HG03135 (cell line): ENCODE results near the gene FAM43A.

Source experiments
- ATAC-seq: cut with Tn5 transposase; IDR thresholded peaks from one replicate; pipeline ENCODE4 v1.9.1; 2021; ENCODE audit warnings: mild to moderate bottlenecking, moderate library complexity; ENCODE audit not compliant: unreplicated experiment

The FAM43A gene, protein sequence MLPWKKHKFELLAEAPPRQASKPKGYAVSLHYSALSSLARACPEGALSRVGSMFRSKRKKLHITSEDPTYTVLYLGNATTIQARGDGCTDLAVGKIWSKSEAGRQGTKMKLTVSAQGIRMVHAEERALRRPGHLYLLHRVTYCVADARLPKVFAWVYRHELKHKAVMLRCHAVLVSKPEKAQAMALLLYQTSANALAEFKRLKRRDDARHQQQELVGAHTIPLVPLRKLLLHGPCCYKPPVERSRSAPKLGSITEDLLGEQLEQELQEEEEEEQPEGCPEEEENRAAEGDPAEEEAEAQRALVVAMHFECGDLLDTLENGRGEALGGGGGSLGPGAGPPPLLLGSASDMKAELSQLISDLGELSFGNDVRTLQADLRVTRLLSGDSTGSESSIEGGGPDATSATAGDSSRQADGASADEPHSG

DNA sequence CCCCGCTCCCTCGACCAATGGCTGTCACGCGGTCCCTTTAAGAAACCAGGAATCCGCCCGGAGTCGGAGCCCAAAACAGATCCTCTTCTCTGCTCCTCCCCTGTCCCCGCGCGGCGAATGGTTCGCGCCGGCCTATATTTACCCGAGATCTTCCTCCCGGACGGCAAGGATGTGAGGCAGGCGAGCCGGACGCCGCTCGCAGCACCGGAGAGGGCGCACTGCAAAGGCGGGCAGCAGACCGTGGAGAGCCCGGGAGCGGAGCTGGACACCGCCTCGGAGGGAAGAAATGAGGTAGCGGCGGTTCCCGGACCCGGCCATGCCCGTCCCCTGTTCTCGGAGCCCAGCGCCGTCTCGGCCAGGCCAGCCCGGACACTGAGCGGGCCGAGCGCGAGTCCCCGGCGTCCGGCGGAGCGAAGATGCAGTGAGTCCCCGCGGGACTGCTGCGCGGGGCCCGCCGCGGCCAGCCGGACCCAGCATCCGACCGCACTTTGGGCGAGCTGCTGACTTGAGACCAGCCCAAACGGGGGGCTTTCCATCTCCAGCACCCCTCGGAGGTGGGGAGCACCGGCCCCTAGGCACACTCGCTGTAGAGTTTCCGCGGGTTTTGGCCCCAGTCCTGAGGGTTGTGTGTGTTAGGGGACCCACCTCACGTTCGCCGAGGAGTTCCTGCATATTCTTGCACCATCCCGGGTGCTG lies at the start of gene FAM43A:
TSS of gene FAM43A (plus strand) at position 166 of the 696 bp plus-strand sequence. CDS start 944 bp downstream, outside the sequence.
- ATAC-seq: no peak

DNA sequence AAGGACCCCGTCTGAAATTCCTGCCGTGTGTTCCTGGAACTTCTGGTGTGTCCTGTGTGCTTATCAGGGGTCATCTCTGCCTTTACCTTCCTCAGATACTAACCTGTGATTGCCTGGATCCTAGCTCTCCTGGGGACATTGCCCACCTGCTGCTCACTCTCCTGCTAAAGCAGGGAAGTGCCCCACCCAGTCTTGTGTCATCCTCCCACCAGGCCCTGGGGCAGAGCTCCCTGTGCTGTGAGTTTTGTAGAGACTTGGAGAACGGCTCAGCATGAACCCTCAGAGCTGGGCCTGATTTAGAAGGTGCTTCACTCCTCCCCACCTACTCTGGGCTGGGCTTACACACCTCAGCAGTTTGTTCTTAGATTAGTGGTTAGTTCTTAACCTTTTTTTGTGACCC lies 48.6 kb upstream of the FAM43A start:
- ATAC-seq: no peak

DNA sequence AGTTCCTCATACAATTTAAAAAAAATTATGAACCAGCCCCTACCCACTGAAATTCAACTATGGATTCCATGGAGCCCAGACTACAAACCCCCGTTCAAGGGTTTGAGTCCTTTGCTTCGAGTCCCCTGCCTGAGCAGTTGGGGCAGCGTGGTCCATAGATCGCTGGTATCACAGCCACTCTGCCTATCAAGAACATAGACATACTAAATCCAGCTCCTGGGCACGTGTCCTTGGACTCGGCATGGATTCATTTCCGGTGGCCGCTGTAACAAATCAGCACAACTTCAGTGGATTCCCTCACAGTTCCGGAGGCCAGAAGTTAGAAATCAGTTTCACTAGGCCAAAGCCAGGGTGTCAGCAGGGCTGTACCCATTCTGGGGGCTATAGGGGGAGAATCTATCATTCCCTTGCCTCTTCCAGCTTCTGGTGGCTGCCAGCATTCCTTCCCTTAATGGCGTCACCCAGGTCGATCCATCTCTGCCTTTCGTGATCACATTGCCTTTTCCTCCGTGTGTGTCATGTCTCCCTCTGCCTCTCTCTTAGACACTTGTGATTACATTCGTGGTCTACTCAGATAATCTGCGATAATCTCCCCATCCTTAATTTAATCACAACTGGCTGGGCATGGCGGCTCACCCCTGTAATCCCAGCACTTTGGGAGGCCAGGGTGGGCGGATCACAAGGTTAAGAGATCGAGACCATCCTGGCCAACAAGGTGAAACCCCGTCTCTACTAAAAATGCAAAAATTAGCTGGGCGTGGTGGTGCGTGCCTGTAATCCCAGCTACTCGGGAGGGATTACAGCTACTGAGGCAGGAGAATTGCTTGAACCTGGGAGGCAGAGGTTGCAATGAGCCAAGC lies 47.9 kb upstream of the FAM43A start:
- ATAC-seq: no peak

DNA sequence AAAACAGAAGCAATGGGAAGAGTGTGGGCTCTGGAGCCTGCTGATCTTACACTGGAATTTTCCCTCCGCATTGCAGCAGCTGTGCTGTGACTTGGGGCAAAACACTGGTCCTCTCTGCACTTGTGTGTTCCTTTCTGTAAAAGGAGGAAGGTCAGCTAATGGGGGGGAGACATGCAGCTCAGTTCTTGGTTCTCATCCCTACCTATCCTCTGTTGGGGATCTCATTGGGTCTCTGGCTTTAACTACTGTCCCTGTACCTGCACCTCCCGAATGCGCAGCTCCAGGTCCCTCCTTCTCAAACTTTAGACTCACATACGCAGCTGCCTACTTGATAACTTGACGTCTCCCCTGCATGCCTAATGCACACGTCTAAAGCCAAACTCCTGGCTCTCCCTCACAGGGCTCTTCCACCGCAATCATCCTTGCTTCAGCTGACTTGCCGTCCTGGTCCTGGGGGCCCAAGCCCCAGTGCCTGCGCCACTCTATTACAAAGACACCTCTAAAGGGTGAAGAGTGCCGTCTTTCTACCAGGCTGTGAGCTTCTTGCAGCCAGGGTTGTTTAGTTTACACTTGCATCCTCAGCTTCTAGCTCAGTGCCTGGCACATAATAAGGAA lies 46.6 kb upstream of the FAM43A start:
- no peak for ATAC-seq

DNA sequence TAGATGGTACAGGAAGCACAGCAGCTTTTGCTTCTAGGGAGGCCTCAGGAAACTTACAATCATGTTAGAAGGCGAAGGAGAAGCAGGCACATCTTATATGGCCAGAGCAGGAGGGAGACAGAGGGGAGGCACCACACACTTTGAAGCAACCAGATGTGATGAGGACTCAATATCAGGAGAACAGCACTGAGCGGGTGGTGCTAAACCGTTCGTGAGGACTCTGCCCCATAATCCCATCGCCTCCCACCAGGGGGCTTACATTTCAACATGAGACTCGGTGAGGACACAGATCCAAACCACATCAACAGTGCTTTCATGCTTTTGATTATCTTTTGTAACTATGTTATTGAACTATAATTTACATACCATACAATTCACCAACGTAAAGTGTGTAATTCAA lies 44.9 kb upstream of the FAM43A start:
- no peak for ATAC-seq

DNA sequence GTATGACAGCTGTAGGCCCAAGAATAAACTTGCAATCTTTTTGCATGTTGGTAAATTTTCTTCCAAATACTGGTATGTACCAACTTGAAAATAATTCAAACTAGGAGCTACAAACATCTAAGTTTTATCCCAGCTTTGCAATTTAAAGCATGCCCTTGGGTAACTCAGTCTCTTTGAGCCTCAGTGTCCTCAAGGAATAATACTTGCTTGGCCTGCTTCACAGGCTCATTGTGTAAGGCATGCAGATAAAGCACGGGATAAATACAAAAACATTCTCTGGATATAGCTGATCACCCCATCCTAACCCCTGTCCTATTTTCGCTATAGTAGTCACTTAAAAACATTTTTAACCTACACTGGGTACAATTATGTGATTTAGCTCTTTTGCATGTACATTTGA lies 42.9 kb upstream of the FAM43A start:
- ATAC-seq: no peak

DNA sequence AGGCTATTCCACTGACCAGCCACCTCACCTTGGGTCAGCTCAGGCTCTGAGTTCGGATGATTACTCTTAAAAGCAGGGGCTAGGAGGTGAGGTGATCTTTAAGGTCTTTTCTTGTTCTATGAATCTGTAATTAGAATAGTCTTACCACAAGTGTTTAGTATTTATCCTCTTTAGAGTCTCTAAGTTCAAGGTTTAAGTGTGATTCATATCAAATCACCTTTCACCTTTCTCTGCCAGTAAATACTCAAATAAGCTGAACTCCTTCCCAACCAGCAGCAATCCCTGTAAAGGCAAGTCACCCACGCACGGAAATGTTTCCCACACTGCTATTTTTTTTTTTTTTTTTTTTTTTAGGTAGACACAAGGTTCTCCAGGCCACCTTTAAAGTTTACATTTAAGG lies 37.9 kb upstream of the FAM43A start:
- no peak for ATAC-seq

DNA sequence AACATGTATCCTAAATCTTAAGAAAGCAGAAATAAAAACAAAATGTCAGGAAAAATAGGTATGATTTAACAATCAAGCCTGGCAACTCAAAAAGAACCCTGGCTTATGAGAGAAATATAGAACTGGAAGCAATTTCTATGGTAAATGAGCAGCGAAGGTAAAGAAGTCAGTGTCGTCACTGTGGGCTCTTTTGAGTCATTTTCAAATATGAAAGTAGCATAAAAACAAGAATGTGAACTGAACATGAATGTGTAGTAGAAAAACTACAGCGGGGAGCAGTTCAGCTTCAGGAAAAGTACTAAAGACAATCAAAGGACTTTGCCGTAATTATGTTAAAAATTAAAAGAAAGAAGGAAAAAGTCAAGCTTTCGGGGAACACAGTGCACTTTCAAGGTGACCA lies 31.2 kb upstream of the FAM43A start:
- peak; percentile 79 for ATAC-seq

DNA sequence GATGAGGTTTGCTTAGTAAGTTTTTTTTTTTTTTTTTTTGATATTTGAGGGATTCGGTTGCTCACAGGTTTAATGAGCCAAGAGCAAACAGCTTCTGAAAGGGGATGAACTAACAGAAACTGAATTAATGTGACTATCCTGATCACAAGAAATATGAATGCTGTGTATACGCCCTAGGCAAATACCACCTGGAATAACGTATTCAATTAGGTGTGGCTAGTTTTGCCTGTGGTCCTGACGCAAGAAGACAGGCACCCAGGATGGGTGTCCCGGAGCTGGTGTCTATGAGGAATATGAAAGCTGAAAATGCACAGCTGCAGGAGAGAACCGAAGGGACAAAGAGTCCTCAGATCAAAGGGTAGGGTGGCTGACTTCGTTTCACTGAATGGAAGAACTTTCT lies 28.2 kb upstream of the FAM43A start:
- no peak for ATAC-seq

DNA sequence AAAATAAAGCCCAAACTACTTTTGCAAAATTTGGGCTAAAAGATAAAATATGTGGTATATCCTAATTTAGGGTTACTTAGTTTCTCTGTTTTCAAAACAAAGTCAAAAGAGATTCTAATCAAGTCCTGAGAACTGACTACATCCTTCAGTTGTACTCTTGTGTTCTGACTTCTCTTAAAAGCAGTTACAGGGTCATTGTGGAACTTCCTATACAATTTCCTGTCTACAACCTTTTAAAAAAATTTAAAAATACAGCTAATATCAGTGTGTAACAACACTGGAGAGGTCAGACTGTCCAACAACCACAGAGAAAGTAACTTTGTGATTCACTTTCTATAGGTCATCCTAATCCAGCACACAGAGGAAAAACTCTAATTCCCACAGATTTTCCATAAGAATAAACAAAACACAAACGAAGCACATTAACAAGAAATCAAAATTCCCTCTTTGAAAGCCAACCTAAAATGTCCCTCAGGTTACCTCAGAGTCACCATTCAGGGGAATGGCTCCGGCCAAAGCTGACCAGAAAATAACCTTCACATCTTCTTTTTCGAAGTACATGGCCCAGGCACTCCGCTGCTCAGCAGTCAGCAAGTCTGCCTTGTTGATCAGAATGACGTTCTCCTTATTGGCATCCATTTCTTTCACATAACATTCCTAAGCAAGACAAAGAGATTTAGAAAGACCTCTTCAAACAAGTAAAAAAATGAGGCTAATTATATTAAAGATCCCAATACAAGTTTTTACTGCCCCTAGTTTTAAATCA lies 27.0 kb upstream of the FAM43A start:
- no peak for ATAC-seq

DNA sequence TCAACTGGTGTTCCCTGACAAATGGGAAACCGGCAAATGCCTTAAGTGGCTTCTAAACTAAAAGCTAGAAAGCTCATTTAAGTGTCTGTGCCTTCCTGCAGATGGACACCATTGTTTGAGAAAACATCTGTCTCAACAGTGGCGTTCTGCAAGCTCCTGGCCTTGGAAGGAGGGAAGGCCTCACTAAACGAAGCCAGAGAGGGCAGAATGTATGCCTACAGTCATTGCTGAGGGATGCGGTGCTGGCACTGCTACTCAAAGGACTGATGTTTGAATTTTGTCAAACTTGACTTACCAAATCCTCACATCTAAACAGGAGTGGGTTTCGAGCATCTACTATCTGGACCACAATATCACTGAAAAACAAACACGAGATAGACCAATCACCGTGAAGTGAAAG lies 25.9 kb upstream of the FAM43A start:
- ATAC-seq: no peak

DNA sequence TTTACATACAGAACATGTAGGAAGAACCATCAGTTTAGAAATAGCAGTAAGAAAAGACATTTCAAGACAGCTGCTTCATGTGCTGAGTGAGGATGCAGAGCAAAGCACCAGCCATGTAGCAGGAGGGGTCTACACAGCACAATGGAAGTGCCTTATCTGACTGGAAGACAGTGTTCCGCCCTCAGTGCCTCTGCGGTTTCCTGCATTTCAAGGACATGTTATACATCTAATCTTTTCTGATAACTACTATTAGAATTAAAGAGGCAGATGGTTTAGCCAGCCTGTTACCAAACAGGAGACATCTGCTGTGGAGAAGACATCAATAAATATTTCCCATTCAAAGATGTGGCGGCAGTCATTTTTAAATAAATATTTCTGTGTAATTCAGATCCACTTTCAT lies 24.3 kb upstream of the FAM43A start:
- ATAC-seq: no peak

DNA sequence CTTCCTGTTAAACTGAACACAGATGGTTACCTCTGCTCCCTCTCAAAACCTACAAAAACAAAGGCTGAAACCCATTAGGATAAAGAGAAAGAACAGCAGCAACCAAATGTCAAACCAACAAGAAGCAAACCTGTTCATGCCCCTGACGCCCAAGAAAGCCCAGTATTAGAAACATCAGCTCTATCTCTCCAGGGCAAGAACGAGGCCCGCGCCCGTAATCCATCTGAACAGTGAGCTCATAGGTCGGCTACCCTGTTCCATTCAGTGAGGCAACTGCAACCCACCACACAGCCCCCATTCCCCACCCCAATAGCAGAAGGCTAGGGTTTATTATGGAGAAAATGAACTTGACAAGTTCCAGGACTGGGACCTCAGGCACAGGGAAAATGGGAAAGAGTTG lies 23.7 kb upstream of the FAM43A start:
- no peak for ATAC-seq

DNA sequence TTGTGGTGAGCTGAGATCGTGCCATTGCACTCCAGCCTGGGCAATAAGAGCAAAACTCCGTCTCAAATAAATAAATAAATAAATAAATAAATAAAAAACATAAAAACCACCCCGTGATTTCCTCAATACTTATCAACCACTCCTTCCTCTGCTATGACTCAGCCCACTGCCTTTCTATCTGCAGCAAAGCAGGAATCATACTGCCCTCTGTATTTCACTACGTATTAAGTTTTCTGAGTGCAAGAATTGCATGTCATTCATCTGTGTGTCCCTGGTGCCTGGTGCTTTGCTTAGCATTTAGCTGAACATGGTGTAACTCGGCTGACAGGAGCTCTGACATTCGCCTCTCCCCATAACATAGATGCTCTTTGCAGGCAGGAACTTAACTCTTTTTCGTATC lies 20.8 kb upstream of the FAM43A start:
- no peak for ATAC-seq

DNA sequence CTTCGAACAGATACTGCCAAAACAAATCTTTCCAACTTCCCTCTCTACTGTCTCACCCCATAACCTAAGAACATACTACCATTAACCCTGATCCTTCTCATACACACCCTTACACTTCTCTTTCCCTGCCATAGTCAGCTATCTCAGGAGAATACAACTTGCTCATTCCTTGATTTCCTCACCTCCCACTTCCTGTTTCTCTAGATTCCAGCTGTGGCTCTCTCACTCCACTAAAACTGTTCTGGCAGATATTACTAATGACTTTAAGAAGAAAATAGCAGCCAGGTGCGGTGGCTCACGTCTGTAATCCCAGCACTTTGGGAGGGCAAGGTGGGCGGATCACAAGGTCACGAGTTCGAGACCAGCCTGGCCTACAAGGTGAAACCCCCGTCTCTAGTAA lies 18.3 kb upstream of the FAM43A start:
- ATAC-seq: no peak

DNA sequence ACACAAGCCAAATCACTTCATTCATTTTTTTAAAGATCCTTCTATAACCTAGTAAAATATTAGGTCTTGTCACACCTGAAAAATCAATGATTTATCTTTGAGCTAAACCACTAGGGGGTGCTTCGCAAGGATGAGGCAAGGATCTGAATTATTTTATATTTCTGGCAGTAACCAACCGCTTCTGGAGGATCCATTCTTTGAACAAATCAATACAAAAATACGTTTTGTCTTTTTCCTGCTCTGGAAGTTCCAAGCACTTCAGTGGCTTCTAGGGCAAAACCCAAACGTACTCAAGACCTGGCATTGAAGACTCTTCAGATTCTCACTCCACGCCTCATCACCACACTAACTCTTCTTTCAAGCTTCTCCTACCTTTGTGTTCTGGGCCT lies 14.2 kb upstream of the FAM43A start:
- peak; percentile 29 for ATAC-seq

DNA sequence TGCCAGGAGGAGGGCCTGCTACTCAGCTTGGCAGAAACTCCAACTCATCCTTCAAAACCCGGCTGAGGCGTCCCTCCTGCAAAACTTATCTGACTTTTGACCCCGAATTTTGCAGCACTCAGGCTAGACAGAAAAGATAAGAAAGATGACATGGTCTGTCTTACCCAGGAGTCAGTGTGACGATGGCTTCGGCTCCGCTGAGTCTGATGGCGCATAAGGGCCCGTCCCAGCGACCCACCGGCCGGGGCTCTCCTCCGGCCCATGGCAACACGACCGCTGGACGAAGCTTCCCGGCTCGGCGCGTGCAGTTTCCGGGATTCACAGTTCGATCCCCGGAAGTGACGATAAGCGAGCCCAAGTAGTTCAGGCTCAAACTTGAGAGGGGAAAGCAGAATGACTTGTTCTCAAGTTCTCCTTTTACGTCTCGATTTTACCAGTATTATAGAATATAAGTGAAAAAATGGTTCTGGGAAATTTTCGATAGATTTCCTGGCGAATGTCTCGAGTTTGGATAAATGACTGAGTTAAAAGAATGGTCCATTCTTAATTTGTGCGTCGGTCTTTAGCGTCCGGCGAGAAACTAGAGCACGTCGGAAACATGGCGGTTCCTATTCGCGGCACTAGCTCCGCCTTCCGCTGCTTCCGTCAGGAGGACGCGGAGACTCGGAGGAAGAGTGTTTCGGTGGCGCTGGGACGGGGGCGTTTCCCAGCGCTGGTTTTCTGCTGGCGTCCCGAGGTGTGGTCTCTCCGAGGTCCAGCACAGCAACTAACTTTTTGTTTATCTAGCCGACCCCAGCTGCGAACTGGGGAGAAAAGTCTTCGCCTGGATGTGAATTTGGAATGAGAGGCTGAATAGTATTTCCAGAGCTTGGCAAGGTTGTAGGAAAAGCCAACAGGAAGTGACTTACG lies 13.5 kb upstream of the FAM43A start, which contains the start of gene LSG1:
TSS of gene LSG1 (minus strand) at position 292 of the 909 bp plus-strand sequence. CDS start at position 263, 29 bp downstream.
- ATAC-seq: peak; percentile 89

DNA sequence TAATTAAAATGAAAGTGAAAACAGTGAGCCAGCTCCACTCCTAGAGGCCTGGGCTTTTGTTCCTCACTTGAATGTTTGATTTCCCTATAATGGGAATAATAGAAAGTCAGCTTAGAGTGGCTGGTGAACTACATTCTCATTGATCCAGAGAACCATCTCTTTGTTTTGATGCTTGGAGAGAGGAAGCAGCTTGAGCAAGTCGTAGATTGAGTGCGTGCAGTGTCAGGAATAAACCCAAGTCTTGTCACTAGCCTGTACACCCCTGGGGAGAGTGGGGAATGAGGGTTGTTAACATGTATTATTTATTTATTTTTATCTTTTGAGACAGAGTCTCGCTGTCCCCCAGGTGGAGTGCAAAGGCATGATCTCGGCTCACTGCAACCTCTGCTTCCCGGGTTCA lies 12.8 kb upstream of the FAM43A start:
- no peak for ATAC-seq

DNA sequence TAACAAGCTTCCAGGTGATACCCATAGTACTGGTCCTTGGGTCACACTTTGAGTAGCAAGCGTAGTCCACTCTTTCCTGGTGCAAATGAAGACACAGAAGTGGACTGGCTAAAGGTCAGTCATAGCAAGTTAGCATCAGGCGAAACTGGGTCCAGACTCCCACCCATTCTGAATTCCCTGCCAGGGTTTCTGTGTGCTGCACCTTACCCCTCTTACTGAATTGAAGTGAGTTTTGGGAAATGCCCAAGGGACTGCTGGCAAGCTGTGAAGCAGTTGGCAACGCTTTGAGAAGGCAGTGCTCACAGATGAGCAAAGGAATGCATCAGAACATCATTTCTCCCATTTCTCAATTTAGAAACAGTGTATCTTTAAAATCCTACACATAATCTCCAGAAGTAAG lies 11.9 kb upstream of the FAM43A start:
- ATAC-seq: no peak
